PC-9 (cell line): ENCODE measurements around the gene VAV2. TPM values are rescaled to one million over a fixed set of nuclear protein-coding genes. Genes with fewer than 3 reads are reported as not detected.

ENCODE experiments used
- BruUV-seq: library from RNA; stranded (reverse); fragments of 400-500 nt; replicated peaks from 2 replicates; lab custom pipeline; 2021; lab: Mats Ljungman, UMichigan
- CTCF ChIA-PET: fragments of 300-600 bp; sonication (Branson Sonifier 250); formaldehyde crosslinking; loops from one replicate; lab custom pipeline; 2022; ENCODE audit warnings: antibody characterized with exemption; lab: Charles Lee
- POLR2A ChIA-PET: fragments of 300-600 bp; sonication (Branson Sonifier 250); formaldehyde crosslinking; loops from one replicate; lab custom pipeline; 2022; ENCODE audit warnings: antibody characterized with exemption; ENCODE audit not compliant: unreplicated experiment; lab: Charles Lee
- DNase-seq, 2 experiments: peaks; one replicate each; pipeline versions ENCODE4 v3.0.0 to v3.0.0-alpha.2; 2015 to 2022; ENCODE audit warnings: mixed read lengths in 1 of 2
- H2AFZ ChIP-seq: fragments of 200-600 bp; sonication (generic); 2 replicates; pipeline ENCODE4 v1.8.1; 2017; ENCODE audit warnings: antibody characterized with exemption
- H3F3A ChIP-seq: fragments of 200-600 bp; sonication (generic); 2 replicates; pipeline ENCODE4 v1.8.1; 2017; ENCODE audit warnings: antibody characterized with exemption, mild to moderate bottlenecking, low read depth; ENCODE audit not compliant: insufficient read depth
- H3K27ac ChIP-seq: fragments of 200-600 bp; sonication (generic); 2 replicates; pipeline ENCODE4 v1.6.1; 2016; ENCODE audit warnings: mixed run types
- H3K27me3 ChIP-seq: fragments of 200-600 bp; sonication (generic); 2 replicates; pipeline ENCODE4 v1.6.1; 2016; ENCODE audit warnings: low read depth, mixed run types; ENCODE audit not compliant: insufficient read depth
- H3K36me3 ChIP-seq: fragments of 200-600 bp; sonication (generic); 2 replicates; pipeline ENCODE4 v1.6.1; 2016; ENCODE audit warnings: low read depth, mixed run types
- H3K4me1 ChIP-seq: fragments of 200-600 bp; sonication (generic); replicated peaks from 2 replicates; pipeline ENCODE4 v1.6.1; 2016; ENCODE audit warnings: mixed run types; ENCODE audit not compliant: insufficient read depth
- H3K4me2 ChIP-seq: fragments of 200-600 bp; sonication (generic); 2 replicates; pipeline ENCODE4 v1.6.1; 2017; ENCODE audit warnings: mixed run types
- H3K4me3 ChIP-seq: fragments of 200-600 bp; sonication (generic); 2 replicates; pipeline ENCODE4 v1.6.1; 2016; ENCODE audit warnings: mixed run types
- H3K79me2 ChIP-seq: fragments of 200-600 bp; sonication (generic); 2 replicates; pipeline ENCODE4 v1.6.1; 2017; ENCODE audit warnings: low read depth, mixed run types
- H3K9me2 ChIP-seq: fragments of 200-600 bp; sonication (generic); 2 replicates; pipeline ENCODE4 v1.8.1; 2017; ENCODE audit warnings: mild to moderate bottlenecking; ENCODE audit not compliant: insufficient read depth
- H3K9me3 ChIP-seq: fragments of 200-600 bp; sonication (generic); 2 replicates; pipeline ENCODE4 v1.8.1; 2016; ENCODE audit warnings: low read depth; ENCODE audit not compliant: insufficient read depth
- H4K20me1 ChIP-seq: fragments of 200-600 bp; sonication (generic); 2 replicates; pipeline ENCODE4 v1.8.1; 2017; ENCODE audit not compliant: insufficient read depth
- EZH2 ChIP-seq: fragments of 200-600 bp; sonication (generic); IDR thresholded peaks from 2 replicates; pipeline ENCODE4 v1.8.0; 2017; ENCODE audit warnings: antibody characterized with exemption, low read depth
- intact Hi-C: fragments of 100-400 bp; cut with micrococcal nuclease; formaldehyde crosslinking; loops from one replicate; pipeline ENCODE4 v1.10.0; 2022; ENCODE audit not compliant: unreplicated experiment
- total RNA-seq: library from RNA; stranded (reverse); gene quantifications from 2 replicates; pipeline ENCODE4 v1.2.3, GENCODE V29; 2021
- TF ChIP-seq, protein P1 (sequence below): fragments of 200-600 bp; sonication (generic); conservative IDR thresholded peaks from 2 replicates; pipeline ENCODE4 v1.6.1; 2017; ENCODE audit warnings: mixed run types, antibody characterized with exemption, mild to moderate bottlenecking, moderate library complexity

VAV2 gene
- total RNA-seq, 1 experiment from 2014 or later: 36.5 TPM

DNA sequence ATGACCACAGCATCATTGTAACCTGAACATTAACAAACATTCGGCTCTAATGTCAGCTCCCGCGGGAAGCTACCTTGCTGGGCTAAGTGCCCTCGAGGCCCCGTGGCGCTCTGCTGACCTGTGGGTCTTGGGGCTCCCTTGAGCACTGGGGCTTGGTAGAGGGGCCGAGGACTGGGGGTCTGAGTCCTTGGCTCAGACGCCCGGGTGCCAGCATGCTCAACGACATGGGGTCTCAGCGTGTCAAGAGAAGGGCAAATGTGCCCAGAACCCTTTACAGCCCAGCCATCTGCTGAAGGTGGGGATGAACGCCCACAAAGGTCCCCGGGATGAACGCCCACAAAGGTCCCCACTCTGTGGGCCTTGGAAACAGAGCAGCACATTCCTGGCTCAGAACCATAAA lies 214.3 kb downstream of the VAV2 start:
- intact Hi-C loops: no loop called here
- H3K4me2 ChIP-seq: no peak overlapping the region
- TF ChIP-seq, protein P1, sequence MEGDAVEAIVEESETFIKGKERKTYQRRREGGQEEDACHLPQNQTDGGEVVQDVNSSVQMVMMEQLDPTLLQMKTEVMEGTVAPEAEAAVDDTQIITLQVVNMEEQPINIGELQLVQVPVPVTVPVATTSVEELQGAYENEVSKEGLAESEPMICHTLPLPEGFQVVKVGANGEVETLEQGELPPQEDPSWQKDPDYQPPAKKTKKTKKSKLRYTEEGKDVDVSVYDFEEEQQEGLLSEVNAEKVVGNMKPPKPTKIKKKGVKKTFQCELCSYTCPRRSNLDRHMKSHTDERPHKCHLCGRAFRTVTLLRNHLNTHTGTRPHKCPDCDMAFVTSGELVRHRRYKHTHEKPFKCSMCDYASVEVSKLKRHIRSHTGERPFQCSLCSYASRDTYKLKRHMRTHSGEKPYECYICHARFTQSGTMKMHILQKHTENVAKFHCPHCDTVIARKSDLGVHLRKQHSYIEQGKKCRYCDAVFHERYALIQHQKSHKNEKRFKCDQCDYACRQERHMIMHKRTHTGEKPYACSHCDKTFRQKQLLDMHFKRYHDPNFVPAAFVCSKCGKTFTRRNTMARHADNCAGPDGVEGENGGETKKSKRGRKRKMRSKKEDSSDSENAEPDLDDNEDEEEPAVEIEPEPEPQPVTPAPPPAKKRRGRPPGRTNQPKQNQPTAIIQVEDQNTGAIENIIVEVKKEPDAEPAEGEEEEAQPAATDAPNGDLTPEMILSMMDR: no peak
- no peak for TF ChIP-seq EZH2
- peaks cover 11% of the 10 kb centered on the region; the same call in 1 of the 2 replicates for H3K36me3 ChIP-seq
- H3K9me2 ChIP-seq: no peaks in the 10 kb centered on the region
- POLR2A ChIA-PET: no interaction called here
- no peaks in the 10 kb centered on the region for H3K27me3 ChIP-seq
- no peak overlapping the region for H2AFZ ChIP-seq
- peaks cover 6% of the 10 kb centered on the region; the same call in 1 of the 2 replicates for H3F3A ChIP-seq
- peaks cover 7% of the 10 kb centered on the region; the same call in 1 of the 2 replicates for H3K4me1 ChIP-seq
- no peak for DNase-seq
- H3K9me3 ChIP-seq: no peaks in the 10 kb centered on the region; the same call in 1 of the 2 replicates
- H3K4me3 ChIP-seq: no peak overlapping the region
- no TSS peak for BruUV-seq
- no peaks in the 10 kb centered on the region; the same call in 1 of the 2 replicates for H4K20me1 ChIP-seq
- no peak overlapping the region for H3K27ac ChIP-seq
- CTCF ChIA-PET: no interaction called here
- no peaks in the 10 kb centered on the region for H3K79me2 ChIP-seq

DNA sequence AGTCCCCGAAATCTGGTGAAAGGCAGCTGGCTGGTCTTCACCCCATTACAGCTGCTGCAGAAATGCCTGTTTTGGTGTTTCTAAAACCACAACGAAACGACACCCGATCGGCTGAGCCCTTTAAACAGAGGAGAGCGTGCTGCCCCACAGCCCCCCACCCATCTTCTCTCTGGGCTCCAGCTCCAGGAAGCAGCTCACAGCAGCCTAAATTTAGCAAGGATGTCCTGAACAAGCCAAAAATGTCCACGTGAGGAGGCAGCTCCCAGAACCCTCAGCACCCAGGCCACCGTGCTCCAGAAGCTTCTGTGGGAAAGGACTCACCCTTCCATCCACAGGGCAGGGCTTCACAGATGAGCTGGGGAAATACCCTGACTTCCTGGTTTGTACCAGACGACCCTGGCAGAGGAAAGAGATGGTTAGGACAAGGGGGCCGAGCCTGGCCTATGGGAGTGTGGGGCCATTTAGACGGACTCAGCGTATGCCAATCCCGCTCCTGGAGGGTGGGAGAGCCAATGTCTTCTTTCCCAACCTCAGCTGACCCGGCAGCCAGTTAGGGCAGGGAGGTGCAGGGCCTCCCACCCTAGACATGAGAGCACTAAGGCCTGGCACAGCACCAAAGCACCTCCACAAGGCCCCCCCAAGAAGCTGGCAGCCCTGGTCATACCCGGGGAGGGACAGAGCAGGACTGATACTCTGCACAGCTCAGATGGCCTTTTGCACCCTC lies 214.9 kb downstream of the VAV2 start:
- Histone ChIP-seq H2AFZ (no peak overlapping the region), H3F3A (no peaks in the 10 kb centered on the region), H3K79me2 (no peaks in the 10 kb centered on the region), H3K4me2 (no peak overlapping the region), H4K20me1 (no peaks in the 10 kb centered on the region), H3K4me3 (no peak overlapping the region), H3K4me1 (peaks cover under 1% of the 10 kb centered on the region; the same call in 1 of the 2 replicates), H3K36me3 (peaks cover 11% of the 10 kb centered on the region; the same call in 1 of the 2 replicates), H3K27me3 (no peaks in the 10 kb centered on the region), H3K27ac (no peak overlapping the region), H3K9me2 (no peaks in the 10 kb centered on the region), H3K9me3 (no peaks in the 10 kb centered on the region; the same call in 1 of the 2 replicates)
- BruUV-seq: no TSS peak
- intact Hi-C loops: no loop called here
- POLR2A ChIA-PET: no interaction called here
- DNase-seq: no peak
- TF ChIP-seq EZH2: no peak
- TF ChIP-seq, protein P1: no peak
- CTCF ChIA-PET: no interaction called here

DNA sequence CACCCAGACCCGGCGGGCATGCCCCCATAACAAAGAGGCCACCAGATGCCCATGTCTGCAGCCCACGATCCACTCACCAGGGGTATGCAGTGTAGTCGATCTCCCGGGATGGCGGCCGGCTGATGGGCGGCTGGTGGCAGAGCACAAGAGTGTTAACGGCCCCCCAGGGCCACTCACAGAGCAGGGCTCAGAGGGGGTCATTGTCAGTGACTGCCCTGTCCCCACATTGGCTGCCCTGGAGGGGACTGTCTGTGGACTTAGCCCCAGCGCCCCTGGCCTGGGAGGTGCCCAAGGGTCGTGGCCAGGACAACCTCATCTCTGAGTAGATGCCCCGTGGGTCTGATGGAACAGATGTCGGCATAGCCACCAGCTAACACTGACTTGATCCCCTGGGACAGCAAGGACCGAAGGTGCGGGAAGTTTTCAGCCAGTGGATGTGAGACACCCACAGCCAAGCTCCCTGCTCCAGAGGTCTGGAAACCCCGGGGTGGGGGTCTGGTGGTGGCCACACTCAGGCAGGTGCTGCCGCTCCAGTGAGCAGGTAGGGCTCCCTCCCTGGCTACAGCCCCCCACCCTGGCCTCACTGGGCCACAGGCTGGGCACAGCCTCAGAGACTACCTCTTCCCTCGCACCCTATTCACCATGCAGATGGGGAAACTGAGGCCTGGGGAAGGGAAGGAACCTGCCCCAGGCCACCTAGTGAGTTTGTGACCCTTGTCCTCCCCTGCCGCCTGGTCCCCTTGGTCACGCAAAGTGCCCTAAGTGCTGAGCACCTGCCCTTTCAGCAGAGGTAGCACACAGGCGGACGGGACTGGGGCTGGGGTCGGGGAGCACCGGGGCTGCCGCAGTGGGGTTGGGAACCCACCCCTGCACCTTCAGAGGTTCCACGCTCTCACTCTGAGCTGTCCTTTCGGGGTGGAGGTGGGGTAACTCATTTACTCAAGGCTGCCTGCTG lies 215.9 kb downstream of the VAV2 start:
- Histone ChIP-seq H4K20me1 (no peaks in the 10 kb centered on the region), H3K4me3 (no peak overlapping the region), H3K4me1 (no peaks in the 10 kb centered on the region), H3K27me3 (no peaks in the 10 kb centered on the region), H3K36me3 (peaks cover 11% of the 10 kb centered on the region; the same call in 1 of the 2 replicates), H3K27ac (no peak overlapping the region), H3K79me2 (no peaks in the 10 kb centered on the region), H3F3A (no peaks in the 10 kb centered on the region), H2AFZ (no peak overlapping the region), H3K4me2 (no peak overlapping the region), H3K9me2 (no peaks in the 10 kb centered on the region), H3K9me3 (no peaks in the 10 kb centered on the region; the same call in 1 of the 2 replicates)
- BruUV-seq: no TSS peak
- CTCF ChIA-PET: no interaction called here
- no peak for DNase-seq
- intact Hi-C loops: no loop called here
- POLR2A ChIA-PET: no interaction called here
- no peak for TF ChIP-seq EZH2
- TF ChIP-seq, protein P1: no peak
